Brain microvascular endothelial cell (primary cell): ENCODE data around the gene CDH23.
A peak's percentile ranks its signal among the peaks of the same experiment; 100 is the strongest.

Experiments
- DNase-seq: peaks from one replicate; pipeline ENCODE4 v3.0.0-alpha.2; 2020
- H3K27ac ChIP-seq: fragments of 250-450 bp; sonication (Bioruptor Pico); 2 replicates; pipeline ENCODE4 v1.5.1; 2020; ENCODE audit warnings: mild to moderate bottlenecking, moderate library complexity
- H3K27me3 ChIP-seq: fragments of 250-450 bp; sonication (Bioruptor Pico); replicated peaks from 2 replicates; pipeline ENCODE4 v1.5.1; 2020; ENCODE audit warnings: mild to moderate bottlenecking
- H3K36me3 ChIP-seq: fragments of 250-450 bp; sonication (Bioruptor Pico); replicated peaks from 2 replicates; pipeline ENCODE4 v1.5.1; 2020; ENCODE audit warnings: mild to moderate bottlenecking
- H3K4me3 ChIP-seq: 2 replicates; pipeline ENCODE4 v1.5.1; 2011; ENCODE audit warnings: low read depth, mild to moderate bottlenecking, control low read depth, low read length, moderate library complexity
- CTCF ChIP-seq: IDR thresholded peaks from 2 replicates; pipeline ENCODE4 v1.5.1; 2011; ENCODE audit warnings: low read depth, mild to moderate bottlenecking, moderate library complexity, low read length, control low read depth, inconsistent platforms; ENCODE audit errors: missing control alignments
- in situ Hi-C: cut with HindIII; loops from 2 replicates; pipeline ENCODE4 v1.10.0; 2017; ENCODE audit warnings: low sequenced_read_pairs, low pct_ligation_motif_present

Gene CDH23

GRCh38 chr10:71857934-71858890, 461.5 kb downstream of the CDH23 start:
- no peak overlapping the region for H3K27ac ChIP-seq
- H3K36me3 ChIP-seq = no peaks in the 10 kb centered on the region
- DNase-seq = no peak
- no peak for TF ChIP-seq CTCF
- no peak overlapping the region for H3K4me3 ChIP-seq
- in situ Hi-C loops = no loop called here
- H3K27me3 ChIP-seq = no peaks in the 10 kb centered on the region

DNA sequence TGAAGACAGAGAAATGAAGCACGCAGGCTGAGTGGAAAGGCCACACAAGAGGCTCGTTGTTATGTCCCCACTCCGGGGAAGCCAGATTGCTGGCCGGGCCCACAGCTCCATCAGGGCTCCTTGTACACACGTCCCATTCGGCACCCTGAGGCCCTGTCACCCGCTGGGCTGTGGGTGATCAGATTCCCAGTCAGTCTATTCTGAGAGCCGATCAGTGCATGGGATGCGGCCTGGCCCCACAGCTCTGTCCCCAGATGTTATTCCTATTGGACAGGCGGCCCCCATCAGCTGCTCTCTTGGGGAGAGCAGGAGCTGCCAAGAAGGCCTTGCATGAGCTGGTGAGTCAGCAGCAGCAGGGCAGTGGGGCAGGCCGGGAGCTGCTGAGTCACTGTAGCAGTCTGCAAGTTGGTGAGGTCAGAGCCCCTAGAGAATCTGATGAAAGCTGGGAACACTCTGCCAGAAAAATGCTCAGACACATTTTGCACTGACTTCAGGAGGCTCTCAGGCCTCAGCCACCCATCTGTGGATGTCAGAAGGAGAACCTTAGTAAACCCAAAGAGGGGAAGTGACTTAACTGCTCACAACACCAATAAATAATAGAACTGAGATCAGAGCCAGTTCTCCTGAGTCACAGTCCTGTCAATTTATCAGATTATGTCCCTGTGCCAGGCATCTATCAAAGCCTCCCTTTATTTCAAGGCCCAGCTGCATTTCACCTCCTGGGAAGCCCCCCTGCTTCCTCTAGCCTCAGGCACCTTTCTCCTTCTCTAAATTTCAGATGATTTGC, 463.7 kb downstream of the CDH23 start:
- no peak overlapping the region for H3K4me3 ChIP-seq
- H3K36me3 ChIP-seq = no peaks in the 10 kb centered on the region
- no peak for TF ChIP-seq CTCF
- peak; percentile 100 for DNase-seq
- peak overlapping the region; percentile 99 for H3K27ac ChIP-seq
- H3K27me3 ChIP-seq = no peaks in the 10 kb centered on the region
- in situ Hi-C loops = no loop called here

GRCh38 chr10:71863203-71863602, 466.5 kb downstream of the CDH23 start:
- DNase-seq = peak; percentile 51
- no peak for TF ChIP-seq CTCF
- Histone ChIP-seq H3K27ac (no peak overlapping the region), H3K27me3 (no peaks in the 10 kb centered on the region), H3K4me3 (no peak overlapping the region), H3K36me3 (no peaks in the 10 kb centered on the region)
- in situ Hi-C loops = no loop called here

DNA sequence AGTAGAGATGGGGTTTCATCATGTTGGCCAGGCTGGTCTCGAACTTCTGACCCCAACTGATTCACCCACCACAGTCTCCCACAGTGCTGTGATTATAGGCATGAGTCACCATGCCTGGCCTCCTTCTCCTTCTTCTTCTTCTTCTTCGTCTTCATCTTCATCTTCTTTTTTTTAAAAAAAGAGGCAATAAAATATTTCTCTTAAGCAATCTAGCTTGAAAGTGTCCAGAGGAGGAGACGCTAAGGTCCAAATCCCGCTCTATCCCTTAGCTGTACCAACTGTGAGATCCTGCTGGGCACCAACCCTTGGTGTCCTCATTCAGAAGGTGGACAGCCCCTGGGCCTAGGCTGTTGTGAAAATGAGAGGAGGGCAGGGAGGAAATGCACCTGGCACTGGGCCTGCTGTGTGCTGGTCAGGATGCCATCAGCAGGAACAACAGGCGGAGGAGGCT, 468.2 kb downstream of the CDH23 start:
- in situ Hi-C loops = no loop called here
- Histone ChIP-seq H3K27ac (peak overlapping the region; percentile 27), H3K36me3 (no peaks in the 10 kb centered on the region), H3K27me3 (no peaks in the 10 kb centered on the region), H3K4me3 (no peak overlapping the region)
- peak; percentile 81 for DNase-seq
- TF ChIP-seq CTCF = no peak
